Right lobe of liver (tissue), 4 donors: ENCODE data around the gene CHMP1A.

ENCODE experiments used
- POLR2A ChIP-seq: fragments of 450-650 bp; IDR thresholded peaks from one replicate; pipeline ENCODE4 v1.6.1; 2017; ENCODE audit warnings: antibody characterized with exemption, mild to moderate bottlenecking
- TF ChIP-seq, protein P1 (sequence below), 4 donors: fragments of 200-600 bp in 3 of 4; fragments of 450-650 bp in 1 of 4; IDR thresholded peaks; one replicate each; pipeline versions ENCODE4 v1.5.1 to v1.8.0; 2016 to 2022; ENCODE audit warnings: antibody characterized with exemption in 4 of 4, mild to moderate bottlenecking in 2 of 4
- donor health status: DM: no; HTN: no; CAD: no.
- donor health status: DM: no; HTN: no; CAD: no.
- donor health status: DM: no; HTN: yes; CAD: no.

DNA sequence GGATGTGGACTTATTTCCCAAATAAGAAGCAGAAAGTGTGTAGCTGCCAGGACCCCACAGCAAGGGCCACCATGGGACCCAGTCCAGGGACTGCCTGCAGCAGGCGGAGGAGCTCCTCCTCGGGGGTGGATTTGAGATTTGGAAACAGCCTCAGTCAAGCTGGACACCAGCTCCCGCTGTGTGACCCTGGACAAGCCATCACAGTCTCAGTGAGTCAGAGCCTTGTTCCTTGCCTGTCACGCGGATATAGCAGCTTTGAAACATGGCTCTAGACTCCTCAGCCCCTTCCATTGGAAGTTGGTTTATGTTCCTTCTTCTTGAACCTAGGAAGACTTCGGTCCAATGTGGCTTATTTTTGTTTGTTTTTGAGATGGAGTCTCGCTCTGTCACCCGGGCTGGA lies 56.6 kb downstream of the CHMP1A start:
- TF ChIP-seq, protein P1, sequence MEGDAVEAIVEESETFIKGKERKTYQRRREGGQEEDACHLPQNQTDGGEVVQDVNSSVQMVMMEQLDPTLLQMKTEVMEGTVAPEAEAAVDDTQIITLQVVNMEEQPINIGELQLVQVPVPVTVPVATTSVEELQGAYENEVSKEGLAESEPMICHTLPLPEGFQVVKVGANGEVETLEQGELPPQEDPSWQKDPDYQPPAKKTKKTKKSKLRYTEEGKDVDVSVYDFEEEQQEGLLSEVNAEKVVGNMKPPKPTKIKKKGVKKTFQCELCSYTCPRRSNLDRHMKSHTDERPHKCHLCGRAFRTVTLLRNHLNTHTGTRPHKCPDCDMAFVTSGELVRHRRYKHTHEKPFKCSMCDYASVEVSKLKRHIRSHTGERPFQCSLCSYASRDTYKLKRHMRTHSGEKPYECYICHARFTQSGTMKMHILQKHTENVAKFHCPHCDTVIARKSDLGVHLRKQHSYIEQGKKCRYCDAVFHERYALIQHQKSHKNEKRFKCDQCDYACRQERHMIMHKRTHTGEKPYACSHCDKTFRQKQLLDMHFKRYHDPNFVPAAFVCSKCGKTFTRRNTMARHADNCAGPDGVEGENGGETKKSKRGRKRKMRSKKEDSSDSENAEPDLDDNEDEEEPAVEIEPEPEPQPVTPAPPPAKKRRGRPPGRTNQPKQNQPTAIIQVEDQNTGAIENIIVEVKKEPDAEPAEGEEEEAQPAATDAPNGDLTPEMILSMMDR (IDR thresholded peaks at IDR 0.05) = no peak
- no peak for TF ChIP-seq POLR2A
